ENCODE results near the gene BORCS5. TPM values are rescaled to one million over a fixed set of nuclear protein-coding genes. Genes with fewer than 3 reads are reported as not detected.
"Not testable (repeated sequence)": the region's sequence is repeated elsewhere in the genome, so short reads cannot be mapped to it uniquely, and the experiment has no call there.

Gene BORCS5
- polyA plus RNA-seq, 3 donors: 5.9 to 11.4 (median 7.9) TPM

DNA sequence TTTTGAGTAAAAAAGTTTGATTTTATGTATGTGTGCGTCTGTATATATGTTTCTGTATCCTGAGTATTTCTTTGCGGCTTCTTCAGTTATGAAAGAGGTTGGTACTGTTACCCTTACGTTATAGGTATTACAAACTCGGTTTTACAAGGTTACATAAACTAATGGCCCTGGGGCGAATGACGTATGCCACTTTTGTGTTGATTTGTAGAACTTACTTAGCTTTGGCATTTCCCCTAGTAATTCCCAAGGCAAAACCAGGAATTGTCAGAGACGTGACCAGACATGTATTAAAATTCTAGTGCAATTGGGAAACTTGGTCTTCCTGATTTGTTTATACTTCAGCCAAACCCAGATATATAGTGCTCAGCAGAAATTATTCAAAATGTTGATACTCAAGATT, 112.5 kb downstream of the BORCS5 start:
- 60 to 94% (median 61%) methylated on average over 7 of the region's 7 CpGs for WGBS, 3 donors

DNA sequence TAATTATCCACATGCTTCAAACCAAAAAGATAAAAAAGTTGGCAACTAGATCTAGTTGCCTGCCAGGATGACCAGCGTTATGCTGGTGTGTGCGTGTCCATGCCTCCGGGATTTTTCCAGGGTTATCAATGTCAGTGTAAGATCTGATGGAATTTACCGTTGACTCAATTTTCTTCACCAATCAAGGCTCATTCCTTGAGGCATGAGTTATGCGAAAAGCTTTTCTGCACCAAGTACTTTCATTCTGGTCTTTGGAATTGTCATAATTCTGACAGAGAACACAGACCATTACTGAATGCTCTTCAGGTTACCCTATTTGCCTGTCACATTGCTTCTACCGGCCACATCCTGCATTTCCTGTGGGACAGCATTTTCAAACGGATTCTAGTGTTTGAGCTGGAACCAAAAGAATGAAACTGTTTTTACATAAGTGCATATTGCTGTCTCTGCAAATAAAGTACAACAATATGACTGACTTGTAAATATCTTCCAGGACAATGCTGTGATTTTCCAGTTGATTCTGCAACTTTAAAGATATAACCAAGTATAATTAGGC, 114.0 kb downstream of the BORCS5 start:
- no peak overlapping the region for H3K27ac ChIP-seq (ENCODE audit: low read depth, low read length)
- 75 to 78% (median 77%) methylated on average over 7 of the region's 7 CpGs for WGBS, 3 donors

More for the DNA sequence above, 112.5 kb downstream of the BORCS5 start:
- H3K27ac ChIP-seq (ENCODE audit: low read depth, low read length): no peak overlapping the region

- WGBS, 3 donors: 87 to 92% (median 88%) methylated on average over 32 to 37 of the region's 37 CpGs
- not testable (repeated sequence) for H3K27ac ChIP-seq (ENCODE audit: low read depth, low read length)
Observed at GRCh38 chr12:12471982-12472961, 115.4 kb downstream of the BORCS5 start.

DNA sequence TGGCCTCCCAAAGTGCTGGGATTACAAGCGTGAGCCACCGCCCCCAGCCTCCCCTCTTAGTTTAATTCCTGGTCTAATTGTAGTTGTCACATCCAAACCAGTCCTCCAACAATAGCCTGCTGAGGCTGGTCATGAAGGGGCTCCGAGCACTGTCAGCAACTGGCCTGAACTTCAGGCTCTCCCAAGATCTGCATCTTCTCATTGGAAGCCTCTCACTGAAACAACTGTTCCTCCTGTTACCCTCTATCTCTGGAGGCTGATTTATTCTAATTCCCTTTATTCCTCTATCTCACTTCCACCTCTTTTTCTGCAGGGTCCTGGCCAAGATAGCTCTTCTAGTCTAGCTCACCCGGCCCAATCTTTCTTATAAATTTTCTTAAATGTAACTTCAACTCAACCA, 116.3 kb downstream of the BORCS5 start:
- H3K27ac ChIP-seq (ENCODE audit: low read depth, low read length): no peak overlapping the region
- 95% methylated on average over 4 of the region's 4 CpGs for WGBS, 3 donors

DNA sequence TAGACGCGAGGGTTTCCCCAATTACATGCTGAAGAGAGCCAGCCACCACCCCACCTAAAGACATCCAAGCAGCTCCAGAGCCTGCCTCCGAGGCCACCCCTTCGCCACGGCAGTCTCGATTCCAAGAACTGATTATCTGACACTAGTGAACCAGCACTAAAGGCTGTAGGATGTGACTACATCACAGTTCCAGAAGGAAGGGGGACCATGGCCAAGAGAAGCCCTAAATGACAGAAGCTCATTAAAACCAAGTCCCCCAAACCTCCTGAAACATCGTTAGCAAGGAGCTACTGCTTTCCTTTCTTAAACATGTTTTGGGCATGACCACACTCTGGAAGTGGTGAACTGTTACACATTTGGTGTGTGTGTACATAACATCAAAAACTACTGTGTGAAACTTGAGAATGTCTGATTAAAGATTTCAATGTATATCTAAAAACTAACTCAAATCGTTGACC, 117.6 kb downstream of the BORCS5 start:
- no peak overlapping the region for H3K27ac ChIP-seq (ENCODE audit: low read depth, low read length)
- WGBS, 3 donors: 70 to 79% (median 78%) methylated on average over 8 of the region's 8 CpGs

DNA sequence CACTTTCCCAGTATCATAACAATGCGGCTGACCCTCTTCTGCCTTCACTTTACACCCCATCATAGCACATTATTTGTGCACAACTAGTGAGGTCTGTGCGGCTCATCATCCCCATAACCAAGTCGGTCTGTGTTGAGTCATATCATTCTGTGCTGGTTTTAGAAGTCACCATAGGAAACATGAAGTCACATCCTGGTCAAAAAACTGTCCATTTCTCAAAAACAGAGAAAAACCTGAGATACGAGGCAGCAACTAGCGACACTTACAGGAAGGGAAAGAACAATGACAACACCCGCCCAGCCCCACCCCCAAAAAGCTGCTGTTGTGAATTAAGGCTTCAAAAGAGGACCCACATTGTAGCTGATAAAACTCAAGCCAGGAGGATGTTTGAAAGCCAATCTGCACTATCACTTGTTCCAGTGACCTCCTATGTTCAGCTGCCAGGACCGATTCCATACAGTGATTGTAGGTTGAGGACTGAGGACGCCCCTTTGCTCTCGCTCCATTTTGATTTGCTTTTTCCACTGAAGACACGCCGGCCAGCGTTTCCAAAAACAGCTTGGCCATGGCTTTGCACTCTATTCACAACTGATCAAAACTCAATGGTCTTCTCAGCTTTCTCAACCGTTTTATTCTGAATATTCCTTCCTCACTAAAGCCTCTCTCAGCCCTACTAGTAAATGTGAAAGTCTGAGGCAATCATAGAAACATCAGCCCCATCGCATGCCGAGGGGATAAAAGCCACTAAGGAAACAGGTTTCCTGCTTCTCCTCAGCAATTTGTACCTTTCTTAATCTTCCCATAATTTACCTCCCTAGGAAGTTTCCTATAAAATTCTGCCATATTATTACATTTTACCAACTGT, 118.3 kb downstream of the BORCS5 start:
- WGBS, 3 donors: 63 to 88% (median 68%) methylated on average over 15 of the region's 15 CpGs
- no peak overlapping the region for H3K27ac ChIP-seq (ENCODE audit: low read depth, low read length)

DNA sequence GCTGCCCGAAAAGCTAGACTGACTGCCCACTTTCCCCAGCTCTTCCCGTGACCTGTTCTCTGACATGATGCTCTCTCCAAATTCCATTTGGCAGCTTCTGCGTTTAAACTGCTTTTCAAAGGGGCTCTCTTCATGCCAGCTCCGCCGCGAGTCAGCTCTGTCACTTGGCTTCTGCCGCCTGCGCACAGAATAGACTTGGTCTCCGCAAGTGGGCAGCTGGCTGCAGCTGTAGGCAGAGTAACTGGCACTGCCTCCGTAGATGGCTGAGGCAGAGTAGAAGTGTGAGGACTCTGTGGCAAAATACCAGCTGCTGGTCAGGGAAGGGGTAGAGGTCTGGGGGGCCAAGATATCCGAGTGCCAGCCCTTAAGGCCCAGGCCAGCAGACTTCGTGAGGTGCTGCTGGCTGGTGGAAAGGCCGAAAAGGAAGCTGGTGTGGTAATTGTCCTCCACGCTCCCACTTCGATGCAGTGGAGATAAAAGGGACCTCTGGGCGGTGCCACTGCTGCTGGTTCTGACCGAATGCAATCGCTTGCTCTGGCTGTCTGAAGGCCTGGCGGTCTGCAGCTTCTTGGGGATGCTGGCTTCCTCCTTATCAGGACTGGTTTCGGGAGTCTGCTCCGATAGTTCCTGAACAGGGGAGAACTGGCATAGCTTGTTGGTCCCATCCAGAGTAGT, 120.1 kb downstream of the BORCS5 start:
- no peak overlapping the region for H3K27ac ChIP-seq (ENCODE audit: low read depth, low read length)
- 93 to 96% (median 94%) methylated on average over 21 of the region's 21 CpGs for WGBS, 3 donors

GRCh38 chr12:12477532-12477890, 120.6 kb downstream of the BORCS5 start:
- no peak overlapping the region for H3K27ac ChIP-seq (ENCODE audit: low read depth, low read length)
- 94 to 97% (median 97%) methylated on average over 14 of the region's 14 CpGs for WGBS, 3 donors

- H3K27ac ChIP-seq (ENCODE audit: low read depth, low read length): no peak overlapping the region
- 97 to 100% (median 99%) methylated on average over 5 of the region's 5 CpGs for WGBS, 3 donors
Observed at GRCh38 chr12:12480074-12480473, 123.2 kb downstream of the BORCS5 start.

GRCh38 chr12:12481631-12482030, 124.8 kb downstream of the BORCS5 start:
- WGBS, 3 donors: 26 to 69% (median 37%) methylated on average over 2 of the region's 2 CpGs

DNA sequence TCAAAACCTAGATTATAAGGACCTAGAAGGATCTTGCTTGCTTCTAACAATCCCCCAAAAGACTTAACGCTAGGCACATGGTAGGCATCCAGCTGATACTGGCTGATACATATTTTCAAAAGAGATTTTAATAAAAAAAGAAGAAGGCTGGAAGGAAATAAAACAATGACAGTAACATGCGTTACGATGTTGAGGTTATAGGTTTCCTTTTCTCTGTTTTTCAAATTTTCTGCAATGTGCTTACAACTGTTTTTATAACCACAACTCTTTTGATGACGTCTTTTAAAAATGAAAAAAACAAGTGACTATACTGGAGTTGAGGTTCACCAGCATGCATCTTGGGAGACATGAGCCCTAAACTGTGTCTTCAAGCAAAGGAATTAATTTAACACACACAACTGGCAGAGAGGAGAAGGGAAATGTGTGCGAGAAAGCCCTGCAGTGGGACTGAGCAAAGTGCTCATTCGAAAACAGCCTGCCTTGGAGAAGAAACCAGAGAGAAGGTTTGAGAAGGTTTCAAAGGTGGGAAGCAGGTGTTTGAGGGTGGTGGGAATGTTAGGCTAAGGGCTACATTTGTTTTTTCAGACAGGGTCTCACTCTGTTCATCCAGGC, 125.4 kb downstream of the BORCS5 start:
- 74 to 90% (median 80%) methylated on average over 6 of the region's 6 CpGs for WGBS, 3 donors
- no peak overlapping the region for H3K27ac ChIP-seq (ENCODE audit: low read depth, low read length)

More at GRCh38 chr12:12481631-12482030, 124.8 kb downstream of the BORCS5 start:
- H3K27ac ChIP-seq (ENCODE audit: low read depth, low read length): no peak overlapping the region

- H3K27ac ChIP-seq (ENCODE audit: low read depth, low read length): no peak overlapping the region
- 79 to 88% (median 80%) methylated on average over 6 of the region's 6 CpGs for WGBS, 3 donors
Observed at GRCh38 chr12:12482959-12483358, 126.1 kb downstream of the BORCS5 start.

DNA sequence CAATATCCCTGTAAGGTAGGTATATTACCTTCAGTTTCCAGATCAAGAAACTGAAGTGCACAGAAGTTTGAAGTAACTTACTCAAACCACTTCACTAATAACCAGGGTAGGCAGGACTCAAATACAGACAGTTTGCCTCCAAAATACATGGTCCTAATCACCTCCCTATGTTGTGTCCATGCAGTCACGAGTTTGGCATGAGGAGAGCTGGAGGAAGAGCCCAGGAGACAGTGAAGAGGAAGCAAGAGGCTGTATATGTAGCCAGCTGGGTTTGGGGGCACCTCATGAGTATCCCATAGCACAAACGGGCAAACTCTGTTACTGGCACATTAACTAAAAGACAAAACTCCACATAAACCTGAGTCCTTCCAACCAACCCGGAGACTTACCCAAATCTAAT, 126.6 kb downstream of the BORCS5 start:
- H3K27ac ChIP-seq (ENCODE audit: low read depth, low read length): no peak overlapping the region
- 74 to 84% (median 82%) methylated on average over 3 of the region's 3 CpGs for WGBS, 3 donors

DNA sequence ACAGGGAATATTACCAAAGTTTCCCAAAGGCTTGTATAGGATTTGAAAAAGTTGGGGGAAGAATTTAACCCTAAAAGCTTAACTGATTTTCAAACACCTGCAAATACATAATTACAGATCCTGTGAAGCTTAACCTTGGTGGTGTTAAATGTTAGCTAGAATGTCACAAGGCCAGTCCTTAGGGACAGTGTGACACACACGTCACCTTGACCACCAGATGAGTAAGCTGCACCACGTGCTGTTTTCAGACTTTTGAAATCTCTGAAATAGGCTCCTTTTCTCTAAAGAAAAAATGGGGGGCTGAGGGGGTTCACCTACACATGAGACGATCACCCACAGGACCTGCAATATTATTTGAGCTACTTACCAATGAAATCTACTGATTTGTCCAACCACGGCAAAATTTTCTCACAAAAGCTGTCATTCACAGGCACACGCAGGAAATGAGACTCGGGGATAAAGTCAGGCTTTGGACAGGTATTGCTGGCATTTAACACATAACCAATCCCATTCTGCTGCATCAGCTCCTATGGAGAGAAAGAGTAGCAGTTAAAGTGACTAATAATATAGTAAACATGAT, 129.9 kb downstream of the BORCS5 start:
- no peak overlapping the region for H3K27ac ChIP-seq (ENCODE audit: low read depth, low read length)
- 36 to 90% (median 86%) methylated on average over 6 of the region's 6 CpGs for WGBS, 3 donors

- WGBS, 3 donors: 96 to 98% (median 97%) methylated on average over 6 of the region's 6 CpGs
- H3K27ac ChIP-seq (ENCODE audit: low read depth, low read length): no peak overlapping the region
Observed at GRCh38 chr12:12487490-12487889, 130.6 kb downstream of the BORCS5 start.

- H3K27ac ChIP-seq (ENCODE audit: low read depth, low read length): no peak overlapping the region
- WGBS, 3 donors: 96 to 98% (median 96%) methylated on average over 4 of the region's 4 CpGs
Observed at GRCh38 chr12:12488296-12488695, 131.4 kb downstream of the BORCS5 start.

DNA sequence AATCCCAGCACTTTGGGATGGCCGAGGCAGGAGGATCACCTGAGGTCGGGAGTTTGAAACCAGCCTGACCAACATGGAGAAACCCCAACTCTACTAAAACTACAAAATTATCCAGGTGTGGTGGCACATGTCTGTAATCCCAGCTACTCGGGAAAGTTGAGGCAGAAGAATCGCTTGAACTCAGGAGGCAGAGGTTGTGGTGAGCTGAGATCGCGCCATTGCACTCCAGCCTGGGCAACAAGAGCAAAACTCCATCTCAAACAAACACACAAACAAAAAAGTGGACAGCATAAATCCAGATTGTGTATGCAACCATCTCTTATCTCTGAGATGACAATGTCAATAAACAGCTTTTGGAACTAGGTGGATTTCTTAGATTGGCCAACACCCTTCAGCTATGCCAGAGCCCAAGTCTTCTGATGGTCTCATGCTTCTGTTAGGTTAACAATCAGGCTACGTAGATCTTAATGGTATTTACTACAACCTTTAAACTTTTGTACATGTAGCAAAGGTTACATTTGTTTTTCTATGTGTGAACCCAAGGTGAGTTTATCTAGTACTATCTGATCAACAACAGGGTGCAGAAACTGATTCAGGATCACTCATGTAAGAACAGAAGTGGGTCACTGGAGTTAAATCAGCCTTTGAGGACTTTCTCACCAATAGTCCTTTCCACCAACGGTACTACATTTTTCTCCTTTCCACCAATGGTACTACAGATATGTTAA, 132.1 kb downstream of the BORCS5 start:
- no peak overlapping the region for H3K27ac ChIP-seq (ENCODE audit: low read depth, low read length)
- WGBS, 3 donors: 86 to 96% (median 96%) methylated on average over 8 of the region's 8 CpGs

All from adipose tissue (tissue), 3 donors.